Rectal smooth muscle tissue (tissue), 1 donor: ENCODE data around the gene DDX25.

Experiments
- H3K27ac ChIP-seq: one replicate; pipeline ENCODE4 v1.7.0; 2013; ENCODE audit warnings: low read depth, low read length, inconsistent platforms
- H3K27me3 ChIP-seq: one replicate; pipeline ENCODE4 v1.7.0; 2013; ENCODE audit warnings: low read length; ENCODE audit not compliant: control insufficient read depth, insufficient read depth
- H3K36me3 ChIP-seq: one replicate; pipeline ENCODE4 v1.7.0; 2013; ENCODE audit warnings: low read length; ENCODE audit not compliant: control insufficient read depth, insufficient read depth
- H3K4me1 ChIP-seq: one replicate; pipeline ENCODE4 v1.7.0; 2013; ENCODE audit warnings: low read length; ENCODE audit not compliant: control insufficient read depth, insufficient read depth
- H3K4me3 ChIP-seq: one replicate; pipeline ENCODE4 v1.7.0; 2013; ENCODE audit warnings: low read length
- H3K9ac ChIP-seq: one replicate; pipeline ENCODE4 v1.7.0; 2013; ENCODE audit warnings: low read length

The DDX25 gene

GRCh38 chr11:125918140-125918840, 14.0 kb downstream of the DDX25 start:
- Histone ChIP-seq H3K36me3 (no peaks in the 10 kb centered on the region), H3K27ac (no peak overlapping the region), H3K27me3 (no peaks in the 10 kb centered on the region), H3K9ac (no peak overlapping the region), H3K4me1 (no peaks in the 10 kb centered on the region), H3K4me3 (no peak overlapping the region)

- no peaks in the 10 kb centered on the region for H3K4me1 ChIP-seq
- H3K27me3 ChIP-seq: no peaks in the 10 kb centered on the region
- H3K4me3 ChIP-seq: no peak overlapping the region
- no peak overlapping the region for H3K27ac ChIP-seq
- H3K36me3 ChIP-seq: no peaks in the 10 kb centered on the region
- H3K9ac ChIP-seq: no peak overlapping the region
Observed at GRCh38 chr11:125921042-125921441, 16.7 kb downstream of the DDX25 start.

GRCh38 chr11:125922156-125922555, 17.8 kb downstream of the DDX25 start:
- no peak overlapping the region for H3K4me3 ChIP-seq
- H3K4me1 ChIP-seq: no peaks in the 10 kb centered on the region
- no peaks in the 10 kb centered on the region for H3K27me3 ChIP-seq
- no peak overlapping the region for H3K27ac ChIP-seq
- H3K9ac ChIP-seq: no peak overlapping the region
- H3K36me3 ChIP-seq: no peaks in the 10 kb centered on the region

- Histone ChIP-seq H3K9ac (no peak overlapping the region), H3K4me3 (no peak overlapping the region), H3K27me3 (no peaks in the 10 kb centered on the region), H3K27ac (no peak overlapping the region), H3K4me1 (no peaks in the 10 kb centered on the region), H3K36me3 (no peaks in the 10 kb centered on the region)
Observed at GRCh38 chr11:125923012-125923579, 18.8 kb downstream of the DDX25 start.

- Histone ChIP-seq H3K4me3 (no peak overlapping the region), H3K4me1 (no peaks in the 10 kb centered on the region), H3K9ac (no peak overlapping the region), H3K27ac (no peak overlapping the region), H3K36me3 (no peaks in the 10 kb centered on the region), H3K27me3 (no peaks in the 10 kb centered on the region)
Observed at GRCh38 chr11:125923633-125924032, 19.3 kb downstream of the DDX25 start.

GRCh38 chr11:125924384-125925007, 20.2 kb downstream of the DDX25 start:
- H3K27ac ChIP-seq: no peak overlapping the region
- no peak overlapping the region for H3K9ac ChIP-seq
- H3K27me3 ChIP-seq: no peaks in the 10 kb centered on the region
- H3K4me1 ChIP-seq: no peaks in the 10 kb centered on the region
- H3K36me3 ChIP-seq: no peaks in the 10 kb centered on the region
- H3K4me3 ChIP-seq: no peak overlapping the region

- no peak overlapping the region for H3K27ac ChIP-seq
Observed at GRCh38 chr11:125925247-125925740, 21.0 kb downstream of the DDX25 start.

GRCh38 chr11:125925804-125926203, 21.5 kb downstream of the DDX25 start:
- no peaks in the 10 kb centered on the region for H3K27me3 ChIP-seq
- no peak overlapping the region for H3K27ac ChIP-seq
- H3K9ac ChIP-seq: no peak overlapping the region
- no peaks in the 10 kb centered on the region for H3K4me1 ChIP-seq
- no peaks in the 10 kb centered on the region for H3K36me3 ChIP-seq
- no peak overlapping the region for H3K4me3 ChIP-seq

More at GRCh38 chr11:125925247-125925740, 21.0 kb downstream of the DDX25 start:
- Histone ChIP-seq H3K36me3 (no peaks in the 10 kb centered on the region), H3K4me3 (no peak overlapping the region), H3K4me1 (no peaks in the 10 kb centered on the region), H3K9ac (no peak overlapping the region), H3K27me3 (no peaks in the 10 kb centered on the region)

- Histone ChIP-seq H3K36me3 (no peaks in the 10 kb centered on the region), H3K4me1 (peaks cover 7% of the 10 kb centered on the region), H3K4me3 (no peak overlapping the region), H3K27me3 (no peaks in the 10 kb centered on the region), H3K9ac (no peak overlapping the region), H3K27ac (no peak overlapping the region)
Observed at GRCh38 chr11:125926682-125927081, 22.4 kb downstream of the DDX25 start.

GRCh38 chr11:125929445-125930075, 25.3 kb downstream of the DDX25 start:
- H3K9ac ChIP-seq: no peak overlapping the region
- H3K27me3 ChIP-seq: no peaks in the 10 kb centered on the region
- H3K4me1 ChIP-seq: peaks cover 10% of the 10 kb centered on the region
- H3K27ac ChIP-seq: no peak overlapping the region
- H3K36me3 ChIP-seq: no peaks in the 10 kb centered on the region
- no peak overlapping the region for H3K4me3 ChIP-seq

- Histone ChIP-seq H3K9ac (no peak overlapping the region), H3K4me1 (peaks cover 10% of the 10 kb centered on the region), H3K36me3 (no peaks in the 10 kb centered on the region), H3K27ac (no peak overlapping the region), H3K4me3 (no peak overlapping the region), H3K27me3 (no peaks in the 10 kb centered on the region)
Observed at GRCh38 chr11:125930076-125930450, 25.8 kb downstream of the DDX25 start.

GRCh38 chr11:125931116-125931515, 26.8 kb downstream of the DDX25 start:
- no peaks in the 10 kb centered on the region for H3K36me3 ChIP-seq
- H3K27me3 ChIP-seq: no peaks in the 10 kb centered on the region
- peaks cover 10% of the 10 kb centered on the region for H3K4me1 ChIP-seq
- H3K9ac ChIP-seq: no peak overlapping the region
- no peak overlapping the region for H3K4me3 ChIP-seq
- no peak overlapping the region for H3K27ac ChIP-seq
